GM19468 (cell line): ENCODE results near the gene ATOH1.

Experiments used
- ATAC-seq: cut with Tn5 transposase; IDR thresholded peaks from one replicate; pipeline ENCODE4 v1.9.1; 2021; ENCODE audit warnings: mild to moderate bottlenecking, moderate library complexity, moderate number of reproducible peaks; ENCODE audit not compliant: unreplicated experiment; ENCODE audit errors: extremely low read depth

The ATOH1 gene, protein sequence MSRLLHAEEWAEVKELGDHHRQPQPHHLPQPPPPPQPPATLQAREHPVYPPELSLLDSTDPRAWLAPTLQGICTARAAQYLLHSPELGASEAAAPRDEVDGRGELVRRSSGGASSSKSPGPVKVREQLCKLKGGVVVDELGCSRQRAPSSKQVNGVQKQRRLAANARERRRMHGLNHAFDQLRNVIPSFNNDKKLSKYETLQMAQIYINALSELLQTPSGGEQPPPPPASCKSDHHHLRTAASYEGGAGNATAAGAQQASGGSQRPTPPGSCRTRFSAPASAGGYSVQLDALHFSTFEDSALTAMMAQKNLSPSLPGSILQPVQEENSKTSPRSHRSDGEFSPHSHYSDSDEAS

DNA sequence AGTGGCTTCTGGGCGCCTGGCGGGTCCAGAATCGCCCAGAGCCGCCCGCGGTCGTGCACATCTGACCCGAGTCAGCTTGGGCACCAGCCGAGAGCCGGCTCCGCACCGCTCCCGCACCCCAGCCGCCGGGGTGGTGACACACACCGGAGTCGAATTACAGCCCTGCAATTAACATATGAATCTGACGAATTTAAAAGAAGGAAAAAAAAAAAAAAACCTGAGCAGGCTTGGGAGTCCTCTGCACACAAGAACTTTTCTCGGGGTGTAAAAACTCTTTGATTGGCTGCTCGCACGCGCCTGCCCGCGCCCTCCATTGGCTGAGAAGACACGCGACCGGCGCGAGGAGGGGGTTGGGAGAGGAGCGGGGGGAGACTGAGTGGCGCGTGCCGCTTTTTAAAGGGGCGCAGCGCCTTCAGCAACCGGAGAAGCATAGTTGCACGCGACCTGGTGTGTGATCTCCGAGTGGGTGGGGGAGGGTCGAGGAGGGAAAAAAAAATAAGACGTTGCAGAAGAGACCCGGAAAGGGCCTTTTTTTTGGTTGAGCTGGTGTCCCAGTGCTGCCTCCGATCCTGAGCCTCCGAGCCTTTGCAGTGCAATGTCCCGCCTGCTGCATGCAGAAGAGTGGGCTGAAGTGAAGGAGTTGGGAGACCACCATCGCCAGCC, at the start of gene ATOH1:
Gene ATOH1 (plus strand): TSS at position 422 of the 663 bp plus-strand sequence. CDS start 174 bp downstream, at position 596.
- no peak for ATAC-seq

DNA sequence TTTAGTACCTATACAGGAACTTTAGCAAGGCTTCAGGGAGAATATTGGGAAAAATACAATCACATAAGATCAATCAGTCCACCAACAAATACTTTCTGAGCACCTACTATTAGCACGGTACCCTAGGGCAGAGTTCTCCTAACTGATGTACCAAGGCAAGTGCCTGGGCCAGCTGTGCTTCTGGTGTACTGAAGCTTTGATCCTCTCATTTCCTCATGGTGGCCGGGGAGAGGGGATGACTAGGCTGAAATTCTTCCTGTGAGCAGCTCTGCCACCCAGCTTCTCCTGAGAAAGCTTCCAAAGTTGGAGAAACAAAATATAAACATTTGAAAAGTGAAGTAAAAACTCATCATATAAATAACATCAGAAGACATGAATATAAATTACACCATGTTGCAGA, 49.3 kb upstream of the ATOH1 start:
- no peak for ATAC-seq

DNA sequence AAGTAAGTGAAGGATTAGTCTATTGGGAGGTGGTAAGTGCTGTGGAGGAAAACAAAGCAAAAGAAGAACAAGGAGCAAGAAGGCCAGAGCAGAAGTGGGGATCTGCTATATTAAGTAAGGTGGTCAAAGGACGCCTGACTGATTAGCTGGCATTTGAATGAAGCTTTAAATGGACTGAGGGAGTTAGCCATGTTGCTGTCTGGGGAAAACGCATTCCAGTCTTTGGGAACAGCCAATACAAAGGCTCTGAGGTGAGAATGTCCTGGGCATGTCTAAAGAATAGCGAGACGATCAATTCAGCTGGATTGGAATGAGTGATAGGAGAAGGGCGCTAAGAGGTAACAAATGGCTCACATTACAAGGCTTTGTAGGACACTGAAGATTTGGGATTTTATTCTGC, 48.5 kb upstream of the ATOH1 start:
- no peak for ATAC-seq

DNA sequence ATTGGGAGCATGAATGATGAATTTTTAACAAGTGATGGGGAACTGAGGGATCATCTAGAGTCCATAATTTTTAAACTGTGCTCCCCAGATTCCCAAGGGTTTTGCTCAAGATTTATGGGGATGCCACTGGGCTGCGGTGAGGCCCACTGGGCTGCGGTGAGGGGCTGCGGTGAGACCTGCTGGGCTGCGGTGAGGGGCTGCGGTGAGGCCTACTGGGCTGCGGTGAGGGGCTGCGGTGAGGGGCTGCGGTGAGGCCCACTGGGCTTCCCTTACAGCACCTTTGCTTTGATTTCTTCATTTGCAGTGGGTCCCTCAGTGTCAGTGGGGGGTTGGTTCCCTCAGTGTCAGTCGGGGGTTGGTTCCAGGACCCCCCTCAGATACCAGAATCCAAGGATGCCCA, 47.4 kb upstream of the ATOH1 start:
- no peak for ATAC-seq

DNA sequence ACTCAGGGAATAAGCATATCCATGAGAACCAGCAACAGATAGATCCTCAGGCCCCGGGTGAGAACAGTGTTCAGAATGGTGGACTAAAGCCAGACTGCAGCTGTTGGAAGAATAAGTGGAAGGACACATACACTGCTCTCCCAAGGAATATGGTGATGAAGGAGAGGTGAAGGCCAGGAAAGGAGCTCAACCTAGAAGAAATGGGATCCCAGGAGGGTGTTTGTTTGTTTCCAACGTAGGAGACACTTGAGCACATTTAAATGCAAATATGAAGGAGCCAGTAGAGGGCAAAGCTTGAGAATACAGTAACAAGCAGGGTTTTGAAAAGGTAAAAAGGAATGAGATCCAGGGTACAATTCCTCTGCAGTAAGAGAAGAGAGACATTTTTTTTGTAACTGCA, 42.4 kb upstream of the ATOH1 start:
- ATAC-seq: no peak

DNA sequence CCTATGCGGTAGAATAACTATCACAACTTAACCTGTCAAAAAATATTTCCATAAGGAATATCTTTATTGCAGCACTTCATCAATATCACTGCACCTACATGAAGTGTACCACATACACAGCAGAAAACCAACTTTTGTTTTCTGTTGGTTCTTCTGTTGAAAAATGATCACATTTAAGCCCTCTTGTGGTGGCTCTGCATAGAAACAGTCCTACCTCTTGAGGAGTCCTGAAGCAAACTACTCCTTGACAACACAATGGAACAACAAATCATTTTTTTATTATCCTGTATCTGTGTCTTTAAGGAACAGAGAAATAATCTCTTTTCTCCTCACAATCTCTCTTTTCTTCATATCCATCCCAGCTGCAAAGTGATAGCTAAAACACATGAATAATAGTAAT, 39.8 kb upstream of the ATOH1 start:
- peak; percentile 55 for ATAC-seq

DNA sequence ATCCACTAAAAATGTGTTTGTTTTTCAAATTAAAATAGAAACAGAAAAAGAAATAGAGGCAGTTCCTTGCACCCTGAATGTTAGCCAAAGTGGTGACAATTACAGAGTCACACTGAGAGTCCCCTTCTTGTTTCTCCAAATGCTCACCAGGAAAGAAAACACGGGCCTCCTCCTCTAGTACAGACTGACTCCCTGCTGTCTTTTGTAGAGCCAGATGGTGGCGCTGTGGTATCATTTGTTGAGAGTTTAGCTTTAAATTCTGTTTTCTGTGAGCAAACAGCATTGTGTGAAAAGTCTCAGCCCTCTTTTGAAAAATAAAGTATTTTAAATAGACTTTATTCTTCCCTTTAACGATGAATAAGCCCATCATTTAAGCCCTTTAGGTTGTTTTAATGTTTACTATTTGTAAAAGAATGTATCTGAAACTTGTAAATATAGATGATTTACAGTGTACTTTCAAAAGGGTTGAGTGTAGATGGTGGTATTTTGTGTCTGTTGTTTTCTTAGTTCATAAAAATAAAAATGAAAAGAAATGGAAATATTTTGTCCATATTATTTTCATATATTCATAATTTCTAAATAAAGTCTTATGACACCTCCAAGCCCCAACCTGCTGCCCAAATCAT, 36.9 kb upstream of the ATOH1 start:
- peak; percentile 38 for ATAC-seq

DNA sequence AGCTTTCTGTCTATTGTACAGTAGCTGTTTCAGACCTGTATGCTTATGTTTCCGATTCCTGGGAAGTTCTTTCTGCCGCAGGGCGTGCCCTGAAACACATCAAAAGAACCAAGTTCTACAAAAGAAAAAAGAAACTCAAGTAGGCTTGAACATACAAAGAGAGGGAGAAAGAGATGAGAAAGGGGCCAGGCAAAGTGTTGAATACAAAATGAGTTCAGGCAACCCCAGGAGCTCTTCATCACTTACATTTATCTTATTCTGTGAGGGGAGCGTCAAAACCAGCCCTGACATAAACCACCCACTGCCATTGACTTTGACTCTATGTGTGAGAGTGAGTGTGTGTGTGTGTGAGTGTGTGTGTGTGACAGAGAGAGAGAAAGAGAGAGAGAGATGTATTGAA, 26.5 kb upstream of the ATOH1 start:
- no peak for ATAC-seq

DNA sequence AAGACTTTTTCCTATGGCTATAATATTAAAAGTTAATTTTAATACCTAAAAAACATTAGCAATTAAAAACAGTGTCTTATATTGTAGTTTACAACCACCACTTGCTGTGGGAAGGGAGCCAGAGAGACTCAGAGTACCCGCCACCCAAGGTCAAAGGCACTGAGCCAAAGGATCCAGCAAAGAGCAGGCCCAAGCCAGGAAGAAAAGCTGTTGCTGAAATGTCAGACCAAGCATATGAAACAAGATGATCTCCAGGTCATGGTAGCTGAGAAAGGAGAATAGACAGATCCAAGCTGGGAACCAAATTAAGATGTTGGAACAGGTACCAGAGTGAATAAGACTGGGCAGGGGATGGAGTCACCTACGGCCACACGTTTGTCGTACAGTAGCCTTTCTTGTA, 18.8 kb upstream of the ATOH1 start:
- ATAC-seq: no peak

DNA sequence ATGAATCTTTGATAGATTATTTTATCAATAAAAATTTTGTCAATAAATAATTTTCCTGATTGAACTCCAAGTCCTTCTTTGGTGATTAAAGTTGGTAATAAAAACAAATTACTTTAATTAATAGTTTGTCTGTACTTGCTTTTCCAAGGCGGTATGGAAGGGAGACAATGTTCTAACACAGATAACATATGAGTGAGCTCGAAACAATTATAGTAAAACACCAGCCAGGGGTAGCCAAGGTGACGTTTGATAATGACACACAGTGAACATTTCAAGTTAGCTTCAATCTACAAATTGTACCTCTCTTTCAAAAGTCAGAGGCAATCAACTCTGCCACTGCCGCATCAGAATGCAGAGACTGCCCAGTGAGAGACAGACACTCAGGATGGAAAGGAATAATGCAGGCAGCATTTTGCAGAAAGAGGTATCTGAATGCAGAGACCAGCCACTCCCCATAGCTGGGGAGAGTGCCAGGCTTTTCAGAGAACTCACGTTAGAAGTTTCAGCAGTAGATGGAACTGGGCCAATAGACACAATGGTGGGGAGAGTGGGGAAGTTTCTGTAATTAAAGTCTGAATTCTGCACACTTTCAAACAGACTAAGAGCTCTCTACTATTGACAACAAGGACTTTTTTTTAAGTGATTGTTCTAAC, 18.1 kb upstream of the ATOH1 start:
- no peak for ATAC-seq

DNA sequence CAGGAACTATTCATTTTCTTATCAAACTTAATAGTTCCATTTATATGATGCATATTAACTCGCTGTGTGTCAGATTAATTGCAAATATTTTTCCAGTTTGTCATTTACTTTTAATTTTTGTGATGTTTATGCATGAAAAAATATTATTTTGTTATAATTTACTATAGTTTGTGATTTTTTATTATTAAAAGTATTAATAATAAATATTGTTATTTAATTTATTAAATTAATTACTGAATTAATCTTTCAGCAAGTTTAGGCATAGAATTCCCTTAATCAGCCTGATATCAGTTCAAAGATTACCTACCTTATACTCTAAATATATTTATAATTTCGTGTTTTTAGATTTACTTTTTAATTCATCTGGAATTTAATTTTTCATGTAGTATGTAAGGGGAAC, 15.5 kb upstream of the ATOH1 start:
- no peak for ATAC-seq

DNA sequence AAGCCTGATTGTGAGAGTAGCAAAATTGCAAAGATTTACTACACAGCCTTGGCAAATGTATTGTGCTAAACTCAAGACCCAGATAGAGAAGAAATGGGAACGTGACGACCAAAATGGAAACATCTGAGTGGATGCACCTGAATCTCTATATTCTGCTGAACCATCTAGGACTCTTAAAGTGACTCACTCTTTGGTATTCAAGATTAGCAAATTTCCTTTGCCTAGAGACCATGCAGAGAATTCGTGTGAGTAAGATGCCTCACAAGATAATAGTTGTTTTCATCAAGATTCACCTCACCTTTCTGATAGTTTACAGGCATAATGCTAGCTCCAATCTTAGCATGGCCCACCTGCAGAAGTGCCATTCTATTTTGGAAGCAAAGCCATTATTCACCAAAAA, 14.4 kb upstream of the ATOH1 start:
- ATAC-seq: no peak

DNA sequence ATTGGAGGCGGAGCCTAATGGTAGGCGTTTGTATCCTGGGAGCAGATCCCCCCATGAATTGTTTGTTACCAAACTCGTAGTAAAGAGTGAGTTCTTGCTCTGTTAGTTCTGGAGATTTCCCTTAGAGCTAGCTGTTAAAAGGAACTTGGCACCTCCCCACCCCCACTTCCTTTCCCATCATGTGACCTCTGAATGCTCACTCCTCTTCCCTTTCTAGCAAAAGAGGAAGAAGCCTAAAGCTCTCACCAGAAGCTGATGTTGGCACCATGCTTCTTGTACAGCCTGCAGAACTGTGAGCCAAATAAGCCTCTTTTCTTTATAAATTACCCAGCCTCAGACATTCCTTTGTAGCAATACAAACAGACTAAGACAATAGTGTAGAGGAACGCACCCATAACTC, 13.8 kb upstream of the ATOH1 start:
- no peak for ATAC-seq

DNA sequence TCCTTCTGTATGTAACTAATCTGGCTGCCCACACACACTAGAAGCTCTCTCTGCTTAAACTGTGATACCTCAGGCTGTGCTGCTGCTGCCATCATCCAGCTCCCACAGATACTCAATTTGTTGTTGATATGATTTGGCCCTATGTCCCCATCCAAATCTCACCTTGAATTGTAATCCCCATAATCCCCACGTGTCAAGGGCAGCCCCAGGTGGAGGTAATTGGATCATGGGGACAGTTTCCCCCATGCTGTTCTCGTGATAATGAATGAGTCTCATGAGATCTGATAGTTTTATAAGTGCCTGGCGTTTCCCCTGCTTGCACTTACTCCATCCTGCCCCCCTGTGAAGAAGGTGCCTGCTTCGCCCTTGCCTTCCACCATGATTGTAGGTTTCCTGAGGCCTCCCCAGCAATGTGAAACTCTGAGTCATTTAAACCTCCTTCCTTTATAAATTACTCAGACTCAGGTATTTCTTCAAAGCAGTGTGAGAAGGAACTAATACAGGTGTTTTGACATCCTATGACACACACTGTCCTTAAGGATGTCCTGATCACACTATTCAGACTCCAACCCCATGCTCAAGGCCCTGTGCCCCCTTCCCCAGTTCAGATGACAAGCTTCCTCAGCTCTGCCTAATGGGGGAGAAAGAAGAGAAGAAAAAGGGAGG, 2.9 kb upstream of the ATOH1 start:
- ATAC-seq: no peak

DNA sequence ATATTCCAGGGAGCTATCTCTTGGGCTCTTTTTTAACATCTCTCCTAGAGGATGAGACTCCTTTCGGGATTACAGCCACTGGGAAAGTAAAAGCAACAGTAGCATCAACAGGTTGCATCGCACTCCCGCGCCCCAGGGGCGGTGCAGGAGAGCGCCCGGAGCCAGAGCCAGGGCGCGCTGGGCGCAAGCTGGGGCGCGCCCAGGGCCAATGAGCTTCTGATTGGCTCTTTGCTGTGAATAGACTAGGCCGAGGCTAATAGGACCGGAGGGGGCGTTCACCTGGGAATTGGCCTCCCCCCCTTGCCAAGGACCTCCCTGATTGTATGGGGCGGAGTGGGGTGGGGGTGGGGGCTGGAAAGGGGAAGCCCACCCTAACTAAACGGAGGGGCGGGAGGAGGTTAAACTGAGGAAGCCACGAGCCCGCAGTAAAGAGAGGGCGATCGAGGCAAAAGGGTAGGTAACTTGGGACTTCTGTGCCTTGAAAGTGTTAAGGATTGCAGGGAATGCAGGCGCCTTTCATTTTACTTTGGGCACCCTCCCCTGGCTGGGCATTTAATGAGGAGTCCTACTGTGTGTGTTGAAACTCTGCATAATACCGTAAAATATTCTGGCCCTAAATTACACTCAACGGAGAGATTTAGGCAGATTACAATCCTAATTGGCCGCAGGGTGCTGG, 1.1 kb upstream of the ATOH1 start:
- ATAC-seq: no peak

DNA sequence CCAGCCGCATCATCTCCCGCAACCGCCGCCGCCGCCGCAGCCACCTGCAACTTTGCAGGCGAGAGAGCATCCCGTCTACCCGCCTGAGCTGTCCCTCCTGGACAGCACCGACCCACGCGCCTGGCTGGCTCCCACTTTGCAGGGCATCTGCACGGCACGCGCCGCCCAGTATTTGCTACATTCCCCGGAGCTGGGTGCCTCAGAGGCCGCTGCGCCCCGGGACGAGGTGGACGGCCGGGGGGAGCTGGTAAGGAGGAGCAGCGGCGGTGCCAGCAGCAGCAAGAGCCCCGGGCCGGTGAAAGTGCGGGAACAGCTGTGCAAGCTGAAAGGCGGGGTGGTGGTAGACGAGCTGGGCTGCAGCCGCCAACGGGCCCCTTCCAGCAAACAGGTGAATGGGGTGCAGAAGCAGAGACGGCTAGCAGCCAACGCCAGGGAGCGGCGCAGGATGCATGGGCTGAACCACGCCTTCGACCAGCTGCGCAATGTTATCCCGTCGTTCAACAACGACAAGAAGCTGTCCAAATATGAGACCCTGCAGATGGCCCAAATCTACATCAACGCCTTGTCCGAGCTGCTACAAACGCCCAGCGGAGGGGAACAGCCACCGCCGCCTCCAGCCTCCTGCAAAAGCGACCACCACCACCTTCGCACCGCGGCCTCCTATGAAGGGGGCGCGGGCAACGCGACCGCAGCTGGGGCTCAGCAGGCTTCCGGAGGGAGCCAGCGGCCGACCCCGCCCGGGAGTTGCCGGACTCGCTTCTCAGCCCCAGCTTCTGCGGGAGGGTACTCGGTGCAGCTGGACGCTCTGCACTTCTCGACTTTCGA, 654 bp downstream of the ATOH1 start:
- ATAC-seq: no peak

DNA sequence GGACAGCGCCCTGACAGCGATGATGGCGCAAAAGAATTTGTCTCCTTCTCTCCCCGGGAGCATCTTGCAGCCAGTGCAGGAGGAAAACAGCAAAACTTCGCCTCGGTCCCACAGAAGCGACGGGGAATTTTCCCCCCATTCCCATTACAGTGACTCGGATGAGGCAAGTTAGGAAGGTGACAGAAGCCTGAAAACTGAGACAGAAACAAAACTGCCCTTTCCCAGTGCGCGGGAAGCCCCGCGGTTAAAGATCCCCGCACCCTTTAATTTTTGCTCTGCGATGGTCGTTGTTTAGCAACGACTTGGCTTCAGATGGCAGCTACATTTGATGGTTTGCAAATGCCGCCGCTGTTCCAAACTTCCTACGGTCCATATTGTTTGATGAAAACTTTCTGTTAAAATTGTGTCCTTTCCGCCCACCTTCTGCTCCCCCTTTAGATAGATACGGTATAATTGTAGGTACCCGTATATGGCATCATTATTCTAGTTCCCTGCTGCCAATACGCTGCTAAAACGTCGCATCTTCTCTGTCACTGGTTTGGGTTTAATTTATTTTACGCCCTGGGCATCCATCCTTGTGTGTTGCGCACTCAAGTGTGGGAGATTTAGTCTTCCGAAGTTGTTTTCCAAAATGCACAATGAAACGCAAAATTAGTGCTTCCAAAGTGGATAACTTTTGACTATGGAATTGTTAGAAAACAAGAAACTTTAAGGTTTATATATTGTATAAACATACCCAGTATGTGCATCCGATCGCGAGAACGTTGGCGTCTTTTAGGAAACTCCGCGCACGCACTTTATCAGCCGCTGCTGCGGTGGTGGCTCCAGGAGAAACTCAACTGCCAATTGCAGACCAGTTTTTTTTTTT, 1.5 kb downstream of the ATOH1 start:
- ATAC-seq: no peak
